K562 (cell line): ENCODE results near the gene CLIC1. TPM values are rescaled to one million over a fixed set of nuclear protein-coding genes. Genes with fewer than 3 reads are reported as not detected.

Source experiments
- ATF6 ChIP-seq: sonication (generic); formaldehyde crosslinking; IDR thresholded peaks from 2 replicates; pipeline ENCODE4 v1.4.0; 2020; ENCODE audit warnings: mild to moderate bottlenecking, missing genetic modification reagents
- FOS ChIP-seq: IDR thresholded peaks from 3 replicates; pipeline ENCODE4 v1.6.1; 2011; ENCODE audit not compliant: insufficient read length; ENCODE audit errors: extremely low read depth
- HDAC1 ChIP-seq, 2 experiments: fragments of 450-650 bp; IDR thresholded peaks; 2 replicates each; pipeline ENCODE4 v1.6.1; 2016 to 2017; ENCODE audit warnings: inconsistent platforms in 1 of 2, mild to moderate bottlenecking in 1 of 2, moderate library complexity in 1 of 2
- HDAC8 ChIP-seq: fragments of 450-650 bp; IDR thresholded peaks from 2 replicates; pipeline ENCODE4 v1.6.1; 2016; ENCODE audit warnings: mild to moderate bottlenecking, missing genetic modification characterization, moderate library complexity, missing compliant biosample characterization
- HNRNPL ChIP-seq: fragments of 200-400 bp; formaldehyde crosslinking; IDR thresholded peaks from 2 replicates; pipeline ENCODE4 v1.6.1; 2017; ENCODE audit warnings: low read depth, mild to moderate bottlenecking, low read length
- LARP7 ChIP-seq: fragments of 450-650 bp; IDR thresholded peaks from 2 replicates; pipeline ENCODE4 v1.6.1; 2016
- SMAD2 ChIP-seq: fragments of 150-350 bp; IDR thresholded peaks from 2 replicates; pipeline ENCODE4 v1.6.1; 2014; ENCODE audit warnings: low read depth, mild to moderate bottlenecking, low read length
- TAF15 ChIP-seq: fragments of 200-400 bp; formaldehyde crosslinking; IDR thresholded peaks from 2 replicates; pipeline ENCODE4 v1.6.1; 2017; ENCODE audit warnings: mild to moderate bottlenecking, low read depth, low read length, moderate library complexity
- THRAP3 ChIP-seq: fragments of 450-650 bp; IDR thresholded peaks from 2 replicates; pipeline ENCODE4 v1.6.1; 2016; ENCODE audit warnings: mild to moderate bottlenecking, inconsistent platforms, borderline replicate concordance
- ZFPM2 ChIP-seq: fragments of 250-450 bp; sonication (Bioruptor Pico); IDR thresholded peaks from 2 replicates; pipeline ENCODE4 v1.5.1; 2022; ENCODE audit warnings: mild to moderate bottlenecking
- ZNF431 ChIP-seq: sonication (generic); formaldehyde crosslinking; IDR thresholded peaks from 2 replicates; pipeline ENCODE4 v1.8.0; 2022; ENCODE audit warnings: mild to moderate bottlenecking, missing genetic modification reagents
- ZNF644 ChIP-seq: fragments of 200-800 bp; sonication (Bioruptor generic); IDR thresholded peaks from 2 replicates; pipeline ENCODE4 v1.6.1; 2016; ENCODE audit warnings: low read depth, missing genetic modification characterization, missing compliant biosample characterization
- polyA plus RNA-seq, 8 experiments: library from polyadenylated mRNA; depleted of rRNA in 4 of 8; stranded (reverse) in 5 of 8; unstranded in 3 of 8; fragments of >200 nt; fragmentation: Nextera tagmentation in 2 of 8; fragmentation: Illumina TruSeq in 1 of 8; extraction: Ambion mirVana in 2 of 8; extraction: Trizol in 1 of 8; gene quantifications; 2 replicates each; pipeline versions ENCODE4 v1.2.1 to v1.2.3, GENCODE V29; 2011 to 2014; ENCODE audit warnings: inconsistent platforms in 1 of 8, missing spikeins in 1 of 8
- total RNA-seq, 7 experiments: library from RNA; depleted of rRNA in 6 of 7; stranded (reverse); fragments of >200 nt in 6 of 7; fragmentation: Illumina TruSeq in 2 of 7; extraction: Trizol in 2 of 7; gene quantifications; 2 replicates each; pipeline versions ENCODE4 v1.2.1 to v1.2.3, GENCODE V29; 2011 to 2021; ENCODE audit warnings: low replicate concordance in 1 of 7
- TF ChIP-seq, protein P1 (sequence below): fragments of 150-350 bp; IDR thresholded peaks from 2 replicates; pipeline ENCODE4 v1.6.1; 2014; ENCODE audit warnings: low read depth, mild to moderate bottlenecking, low read length, borderline replicate concordance
- TF ChIP-seq, protein P2 (sequence below): fragments of 450-650 bp; IDR thresholded peaks from 2 replicates; pipeline ENCODE4 v1.6.1; 2016; ENCODE audit warnings: borderline replicate concordance
- TF ChIP-seq, protein P3 (sequence below): fragments of 450-650 bp; formaldehyde crosslinking; IDR thresholded peaks from 2 replicates; pipeline ENCODE4 v1.4.0; 2020; ENCODE audit warnings: mild to moderate bottlenecking, moderate library complexity
- TF ChIP-seq, protein P4 (sequence below): fragments of 450-650 bp; conservative IDR thresholded peaks from 2 replicates; pipeline ENCODE4 v1.6.1; 2016; ENCODE audit warnings: missing genetic modification characterization, low read depth, mild to moderate bottlenecking, missing compliant biosample characterization, moderate library complexity

The CLIC1 gene
- total and polyA plus RNA-seq, 9 of the 15 experiments (the other 6 are each of a cell fraction or from before 2014, with no cell fraction given) = 1,267 to 2,419 (median 1,808) TPM

DNA sequence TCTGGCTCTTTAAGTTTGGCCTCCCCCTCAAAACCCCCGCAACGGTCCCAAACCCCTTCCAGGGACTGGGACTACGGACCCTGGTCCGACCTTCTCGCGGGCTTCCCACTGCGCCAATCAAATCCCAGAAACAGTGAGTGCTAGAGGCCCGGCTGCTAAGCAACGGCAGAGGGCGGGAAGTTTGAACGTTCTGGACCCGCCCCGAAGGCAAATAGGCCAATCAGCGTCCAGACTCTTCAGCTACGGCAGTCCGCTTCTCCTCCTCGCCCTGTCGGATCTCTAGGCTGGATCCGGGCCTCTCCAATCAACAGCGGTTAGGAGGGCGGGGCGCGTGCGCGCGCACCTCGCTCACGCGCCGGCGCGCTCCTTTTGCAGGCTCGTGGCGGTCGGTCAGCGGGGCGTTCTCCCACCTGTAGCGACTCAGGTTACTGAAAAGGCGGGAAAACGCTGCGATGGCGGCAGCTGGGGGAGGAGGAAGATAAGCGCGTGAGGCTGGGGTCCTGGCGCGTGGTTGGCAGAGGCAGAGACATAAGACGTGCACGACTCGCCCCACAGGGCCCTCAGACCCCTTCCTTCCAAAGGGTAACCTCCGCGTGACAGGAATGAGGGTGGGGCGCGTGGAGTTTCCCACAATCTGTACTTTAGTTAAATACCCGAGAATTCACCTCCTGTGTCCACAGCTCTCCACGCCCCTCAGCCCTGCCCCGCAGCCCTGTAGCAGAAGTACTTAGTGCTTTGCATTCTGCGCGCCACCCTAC, 3.5 kb upstream of the CLIC1 start, which contains the start of gene MSH5 (continued):
- TF ChIP-seq THRAP3 (no peak), ZNF644 (tag) (no peak), ZNF431 (CRISPR knock-in tag) (no peak), SMAD2 (no peak), FOS (no peak), LARP7 (peak; percentile 86; the same call in 1 of the 2 replicates), HNRNPL (no peak), HDAC8 (peak; percentile 78; the same call in 1 of the 2 replicates), TAF15 (no peak), ATF6 (CRISPR knock-in tag) (peak; percentile 99), ZFPM2 (CRISPR knock-in tag) (peak; percentile 91), HDAC1 (IDR thresholded peaks at IDR 0.05) (peak in 1 of 2 experiments; percentile 98; a peak in 2 of 4 replicates)
- TF ChIP-seq, protein P1, sequence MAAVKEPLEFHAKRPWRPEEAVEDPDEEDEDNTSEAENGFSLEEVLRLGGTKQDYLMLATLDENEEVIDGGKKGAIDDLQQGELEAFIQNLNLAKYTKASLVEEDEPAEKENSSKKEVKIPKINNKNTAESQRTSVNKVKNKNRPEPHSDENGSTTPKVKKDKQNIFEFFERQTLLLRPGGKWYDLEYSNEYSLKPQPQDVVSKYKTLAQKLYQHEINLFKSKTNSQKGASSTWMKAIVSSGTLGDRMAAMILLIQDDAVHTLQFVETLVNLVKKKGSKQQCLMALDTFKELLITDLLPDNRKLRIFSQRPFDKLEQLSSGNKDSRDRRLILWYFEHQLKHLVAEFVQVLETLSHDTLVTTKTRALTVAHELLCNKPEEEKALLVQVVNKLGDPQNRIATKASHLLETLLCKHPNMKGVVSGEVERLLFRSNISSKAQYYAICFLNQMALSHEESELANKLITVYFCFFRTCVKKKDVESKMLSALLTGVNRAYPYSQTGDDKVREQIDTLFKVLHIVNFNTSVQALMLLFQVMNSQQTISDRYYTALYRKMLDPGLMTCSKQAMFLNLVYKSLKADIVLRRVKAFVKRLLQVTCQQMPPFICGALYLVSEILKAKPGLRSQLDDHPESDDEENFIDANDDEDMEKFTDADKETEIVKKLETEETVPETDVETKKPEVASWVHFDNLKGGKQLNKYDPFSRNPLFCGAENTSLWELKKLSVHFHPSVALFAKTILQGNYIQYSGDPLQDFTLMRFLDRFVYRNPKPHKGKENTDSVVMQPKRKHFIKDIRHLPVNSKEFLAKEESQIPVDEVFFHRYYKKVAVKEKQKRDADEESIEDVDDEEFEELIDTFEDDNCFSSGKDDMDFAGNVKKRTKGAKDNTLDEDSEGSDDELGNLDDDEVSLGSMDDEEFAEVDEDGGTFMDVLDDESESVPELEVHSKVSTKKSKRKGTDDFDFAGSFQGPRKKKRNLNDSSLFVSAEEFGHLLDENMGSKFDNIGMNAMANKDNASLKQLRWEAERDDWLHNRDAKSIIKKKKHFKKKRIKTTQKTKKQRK = peak; percentile 87
- TF ChIP-seq, protein P2, sequence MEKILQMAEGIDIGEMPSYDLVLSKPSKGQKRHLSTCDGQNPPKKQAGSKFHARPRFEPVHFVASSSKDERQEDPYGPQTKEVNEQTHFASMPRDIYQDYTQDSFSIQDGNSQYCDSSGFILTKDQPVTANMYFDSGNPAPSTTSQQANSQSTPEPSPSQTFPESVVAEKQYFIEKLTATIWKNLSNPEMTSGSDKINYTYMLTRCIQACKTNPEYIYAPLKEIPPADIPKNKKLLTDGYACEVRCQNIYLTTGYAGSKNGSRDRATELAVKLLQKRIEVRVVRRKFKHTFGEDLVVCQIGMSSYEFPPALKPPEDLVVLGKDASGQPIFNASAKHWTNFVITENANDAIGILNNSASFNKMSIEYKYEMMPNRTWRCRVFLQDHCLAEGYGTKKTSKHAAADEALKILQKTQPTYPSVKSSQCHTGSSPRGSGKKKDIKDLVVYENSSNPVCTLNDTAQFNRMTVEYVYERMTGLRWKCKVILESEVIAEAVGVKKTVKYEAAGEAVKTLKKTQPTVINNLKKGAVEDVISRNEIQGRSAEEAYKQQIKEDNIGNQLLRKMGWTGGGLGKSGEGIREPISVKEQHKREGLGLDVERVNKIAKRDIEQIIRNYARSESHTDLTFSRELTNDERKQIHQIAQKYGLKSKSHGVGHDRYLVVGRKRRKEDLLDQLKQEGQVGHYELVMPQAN = peak; percentile 95
- TF ChIP-seq, protein P3, sequence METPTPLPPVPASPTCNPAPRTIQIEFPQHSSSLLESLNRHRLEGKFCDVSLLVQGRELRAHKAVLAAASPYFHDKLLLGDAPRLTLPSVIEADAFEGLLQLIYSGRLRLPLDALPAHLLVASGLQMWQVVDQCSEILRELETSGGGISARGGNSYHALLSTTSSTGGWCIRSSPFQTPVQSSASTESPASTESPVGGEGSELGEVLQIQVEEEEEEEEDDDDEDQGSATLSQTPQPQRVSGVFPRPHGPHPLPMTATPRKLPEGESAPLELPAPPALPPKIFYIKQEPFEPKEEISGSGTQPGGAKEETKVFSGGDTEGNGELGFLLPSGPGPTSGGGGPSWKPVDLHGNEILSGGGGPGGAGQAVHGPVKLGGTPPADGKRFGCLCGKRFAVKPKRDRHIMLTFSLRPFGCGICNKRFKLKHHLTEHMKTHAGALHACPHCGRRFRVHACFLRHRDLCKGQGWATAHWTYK = peak; percentile 39
- TF ChIP-seq, protein P4, sequence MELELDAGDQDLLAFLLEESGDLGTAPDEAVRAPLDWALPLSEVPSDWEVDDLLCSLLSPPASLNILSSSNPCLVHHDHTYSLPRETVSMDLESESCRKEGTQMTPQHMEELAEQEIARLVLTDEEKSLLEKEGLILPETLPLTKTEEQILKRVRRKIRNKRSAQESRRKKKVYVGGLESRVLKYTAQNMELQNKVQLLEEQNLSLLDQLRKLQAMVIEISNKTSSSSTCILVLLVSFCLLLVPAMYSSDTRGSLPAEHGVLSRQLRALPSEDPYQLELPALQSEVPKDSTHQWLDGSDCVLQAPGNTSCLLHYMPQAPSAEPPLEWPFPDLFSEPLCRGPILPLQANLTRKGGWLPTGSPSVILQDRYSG (tag) = peak; percentile 79
